GM18858 (cell line): Measurements from ENCODE around the gene STRADB.
"Not testable (repeated sequence)": the region's sequence is repeated elsewhere in the genome, so short reads cannot be mapped to it uniquely, and the experiment has no call there.

Experiments
- ATAC-seq: cut with Tn5 transposase; IDR thresholded peaks from one replicate; pipeline ENCODE4 v1.9.1; 2021; ENCODE audit not compliant: unreplicated experiment

Gene STRADB

GRCh38 chr2:201466050-201466675 lies 14.6 kb downstream of the STRADB start:
- no peak for ATAC-seq

GRCh38 chr2:201467666-201468065 lies 16.1 kb downstream of the STRADB start:
- no peak for ATAC-seq

GRCh38 chr2:201470821-201471731 lies 19.5 kb downstream of the STRADB start:
- no peak for ATAC-seq

GRCh38 chr2:201471732-201472393 lies 20.3 kb downstream of the STRADB start:
- no peak for ATAC-seq

GRCh38 chr2:201472411-201472810 lies 20.9 kb downstream of the STRADB start:
- no peak for ATAC-seq

GRCh38 chr2:201482543-201482942 lies 31.0 kb downstream of the STRADB start:
- ATAC-seq = no peak

GRCh38 chr2:201483342-201483741 lies 31.8 kb downstream of the STRADB start:
- no peak for ATAC-seq

- not testable (repeated sequence) for ATAC-seq
Observed at GRCh38 chr2:201483758-201484157, 32.2 kb downstream of the STRADB start.

- no peak for ATAC-seq
Observed at GRCh38 chr2:201484805-201485204, 33.3 kb downstream of the STRADB start.

GRCh38 chr2:201490291-201490690 lies 38.8 kb downstream of the STRADB start:
- no peak for ATAC-seq

GRCh38 chr2:201496785-201497184 lies 45.2 kb downstream of the STRADB start:
- no peak for ATAC-seq

- no peak for ATAC-seq
Observed at GRCh38 chr2:201500534-201500933, 49.0 kb downstream of the STRADB start.

- ATAC-seq = no peak
Observed at GRCh38 chr2:201502713-201503112, 51.2 kb downstream of the STRADB start.

GRCh38 chr2:201507725-201508124 lies 56.2 kb downstream of the STRADB start:
- ATAC-seq = no peak

GRCh38 chr2:201513271-201513670 lies 61.7 kb downstream of the STRADB start:
- ATAC-seq = no peak

GRCh38 chr2:201515573-201516246 lies 64.2 kb downstream of the STRADB start:
- no peak for ATAC-seq

GRCh38 chr2:201517094-201517493 lies 65.6 kb downstream of the STRADB start:
- ATAC-seq = no peak

GRCh38 chr2:201520201-201520600 lies 68.7 kb downstream of the STRADB start:
- no peak for ATAC-seq

- no peak for ATAC-seq
Observed at GRCh38 chr2:201522965-201523364, 71.4 kb downstream of the STRADB start.

GRCh38 chr2:201523506-201523905 lies 72.0 kb downstream of the STRADB start:
- ATAC-seq = no peak
